ENCODE results near the gene DDX5. TPM values are rescaled to one million over a fixed set of nuclear protein-coding genes. Genes with fewer than 3 reads are reported as not detected.
"Not testable (repeated sequence)": the region's sequence is repeated elsewhere in the genome, so short reads cannot be mapped to it uniquely, and the experiment has no call there.

Gene DDX5
- total RNA-seq, 3 donors from 2014 or later: 464 to 736 (median 551) TPM

DNA sequence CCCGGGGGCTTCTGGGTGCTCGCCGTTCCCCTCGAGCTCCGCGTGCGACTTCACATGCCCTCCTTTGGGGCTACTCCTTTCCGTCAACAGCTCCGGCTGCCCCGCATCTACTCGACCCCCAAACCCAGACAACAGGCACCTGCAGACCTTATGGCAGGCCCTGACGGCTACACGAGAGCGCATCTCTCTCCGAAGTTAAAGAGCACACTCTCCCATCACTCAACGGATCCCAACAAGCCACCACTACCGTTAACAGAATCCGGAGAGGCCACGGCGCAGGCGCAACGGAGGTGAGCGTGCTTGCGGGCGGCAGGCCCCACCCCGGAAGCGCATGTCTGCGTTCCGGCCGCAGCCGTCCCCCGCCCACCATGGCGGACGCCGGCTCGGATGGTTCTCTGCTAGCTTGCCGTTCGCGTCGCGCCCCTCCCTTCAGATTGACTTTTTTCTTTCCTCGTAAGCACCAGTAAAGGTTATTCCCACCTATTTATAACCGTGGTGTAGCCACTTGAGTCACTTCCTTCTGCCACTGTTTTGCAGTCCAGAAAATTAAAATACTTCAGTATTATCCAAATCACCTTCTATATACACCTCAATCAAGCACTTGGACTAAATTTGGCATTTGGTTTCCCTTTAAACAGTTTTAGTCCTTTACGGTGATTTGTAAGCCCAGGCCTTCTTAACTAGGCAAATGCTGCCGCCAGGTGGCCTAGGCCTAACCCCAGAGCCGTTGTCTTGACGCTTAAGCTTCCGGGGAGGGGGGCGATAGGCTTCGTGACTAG is 9.1 kb downstream of the DDX5 start, which contains the start of gene POLG2:
Gene POLG2 (minus strand): TSS at position 269 of the 779 bp plus-strand sequence. CDS start 86 bp downstream, at position 183.
- peaks cover 25% of the 10 kb centered on the region for H3K36me3 ChIP-seq (ENCODE audit: low read depth)
- intact Hi-C loops (cut with DNase I, micrococcal nuclease): no loop called here
- H3K9me3 ChIP-seq: no peaks in the 10 kb centered on the region
- DNase-seq (peak; percentile 95 to 97 (median 96)), ATAC-seq (peak; percentile 97)
- peaks cover 48% of the 10 kb centered on the region for H3K4me1 ChIP-seq (ENCODE audit: low read depth)
- peak within 1 kb of the TSS; percentile 37 for H3K4me3 ChIP-seq
- TF ChIP-seq, protein P1, sequence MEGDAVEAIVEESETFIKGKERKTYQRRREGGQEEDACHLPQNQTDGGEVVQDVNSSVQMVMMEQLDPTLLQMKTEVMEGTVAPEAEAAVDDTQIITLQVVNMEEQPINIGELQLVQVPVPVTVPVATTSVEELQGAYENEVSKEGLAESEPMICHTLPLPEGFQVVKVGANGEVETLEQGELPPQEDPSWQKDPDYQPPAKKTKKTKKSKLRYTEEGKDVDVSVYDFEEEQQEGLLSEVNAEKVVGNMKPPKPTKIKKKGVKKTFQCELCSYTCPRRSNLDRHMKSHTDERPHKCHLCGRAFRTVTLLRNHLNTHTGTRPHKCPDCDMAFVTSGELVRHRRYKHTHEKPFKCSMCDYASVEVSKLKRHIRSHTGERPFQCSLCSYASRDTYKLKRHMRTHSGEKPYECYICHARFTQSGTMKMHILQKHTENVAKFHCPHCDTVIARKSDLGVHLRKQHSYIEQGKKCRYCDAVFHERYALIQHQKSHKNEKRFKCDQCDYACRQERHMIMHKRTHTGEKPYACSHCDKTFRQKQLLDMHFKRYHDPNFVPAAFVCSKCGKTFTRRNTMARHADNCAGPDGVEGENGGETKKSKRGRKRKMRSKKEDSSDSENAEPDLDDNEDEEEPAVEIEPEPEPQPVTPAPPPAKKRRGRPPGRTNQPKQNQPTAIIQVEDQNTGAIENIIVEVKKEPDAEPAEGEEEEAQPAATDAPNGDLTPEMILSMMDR (IDR thresholded peaks at IDR 0.05): no peak

DNA sequence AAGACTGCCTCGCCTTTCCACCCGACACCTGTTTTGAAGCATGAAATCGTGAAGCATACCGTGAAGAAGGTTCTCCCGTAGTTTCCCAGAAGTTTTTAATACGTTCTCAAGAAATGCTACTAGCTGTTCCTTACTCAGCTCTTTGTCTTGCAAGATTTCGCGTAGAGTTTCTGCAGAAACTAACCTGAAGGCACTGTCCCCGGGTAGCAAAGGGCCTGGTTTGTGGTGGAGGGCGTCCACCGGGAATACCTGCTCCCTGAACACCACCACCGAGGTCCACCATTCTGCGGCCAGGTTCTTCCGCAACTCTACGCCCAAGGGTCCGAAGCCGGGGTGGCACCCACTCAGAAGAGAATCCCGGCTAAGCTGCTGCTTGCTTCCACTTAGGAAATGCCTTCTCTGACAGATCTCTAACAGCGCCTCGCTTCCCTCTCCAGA is 9.7 kb downstream of the DDX5 start:
- H3K4me1 ChIP-seq (ENCODE audit: low read depth): peaks cover 48% of the 10 kb centered on the region

DNA sequence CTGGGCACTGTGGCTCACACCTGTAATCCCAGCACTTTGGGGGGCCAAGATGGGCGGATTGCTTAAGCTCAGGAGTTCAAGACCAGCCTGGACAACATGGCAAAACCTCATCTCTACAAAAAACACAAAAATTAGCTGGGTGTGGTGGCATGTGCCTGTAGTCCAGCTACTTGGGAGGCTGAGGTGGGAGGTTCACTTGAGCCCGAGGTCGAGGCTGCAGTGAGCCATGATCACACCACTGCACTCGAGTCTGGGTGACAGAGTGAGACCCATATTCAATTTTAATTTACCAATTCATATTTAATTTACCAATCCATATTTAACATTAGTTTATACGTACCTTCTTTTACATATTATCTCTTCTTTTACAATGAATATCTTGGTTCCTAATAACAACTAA is 10.8 kb downstream of the DDX5 start:
- H3K4me3 ChIP-seq; DNase-seq; intact Hi-C loops (cut with DNase I, micrococcal nuclease); H3K36me3 ChIP-seq (ENCODE audit: low read depth); H3K9me3 ChIP-seq; ATAC-seq: not testable (repeated sequence)
- H3K4me1 ChIP-seq (ENCODE audit: low read depth): peaks cover 42% of the 10 kb centered on the region

More for the DNA sequence above, 9.7 kb downstream of the DDX5 start:
- H3K36me3 ChIP-seq (ENCODE audit: low read depth): peaks cover 18% of the 10 kb centered on the region
- H3K4me3 ChIP-seq: peak overlapping the region; percentile 37
- no peak for DNase-seq
- intact Hi-C loops (cut with DNase I, micrococcal nuclease): no loop called here
- ATAC-seq: no peak
- TF ChIP-seq, protein P1 (IDR thresholded peaks at IDR 0.05): no peak
- H3K9me3 ChIP-seq: no peaks in the 10 kb centered on the region

DNA sequence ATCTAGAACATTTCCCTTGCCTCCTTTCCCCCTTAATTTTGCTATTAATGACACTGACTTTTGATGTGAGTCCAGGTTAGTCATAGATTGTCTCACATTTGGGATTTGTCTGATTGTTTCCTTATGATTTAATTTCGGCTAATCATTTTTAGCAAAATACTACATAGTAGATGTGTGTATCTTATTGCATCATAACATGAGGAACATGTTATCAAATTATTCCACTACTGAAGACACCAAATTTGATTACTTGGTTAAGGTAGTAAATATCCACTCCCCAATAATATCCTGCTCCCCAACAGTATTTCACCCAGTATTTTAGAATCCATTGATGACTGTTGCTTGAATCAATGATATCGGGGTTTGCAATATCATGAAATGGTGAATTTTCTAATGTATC is 12.0 kb downstream of the DDX5 start:
- peaks cover 34% of the 10 kb centered on the region for H3K4me1 ChIP-seq (ENCODE audit: low read depth)
- TF ChIP-seq, protein P1 (IDR thresholded peaks at IDR 0.05): no peak
- H3K9me3 ChIP-seq: no peaks in the 10 kb centered on the region
- H3K36me3 ChIP-seq (ENCODE audit: low read depth): peaks cover 6% of the 10 kb centered on the region
- H3K4me3 ChIP-seq: no peak overlapping the region
- no peak for ATAC-seq
- DNase-seq: no peak
- intact Hi-C loops (cut with DNase I, micrococcal nuclease): loop anchor here in 1 of 2 donors (5.0 kb wide), 1 partner anchor 72 kb away; no protein-coding TSS in a partner anchor

DNA sequence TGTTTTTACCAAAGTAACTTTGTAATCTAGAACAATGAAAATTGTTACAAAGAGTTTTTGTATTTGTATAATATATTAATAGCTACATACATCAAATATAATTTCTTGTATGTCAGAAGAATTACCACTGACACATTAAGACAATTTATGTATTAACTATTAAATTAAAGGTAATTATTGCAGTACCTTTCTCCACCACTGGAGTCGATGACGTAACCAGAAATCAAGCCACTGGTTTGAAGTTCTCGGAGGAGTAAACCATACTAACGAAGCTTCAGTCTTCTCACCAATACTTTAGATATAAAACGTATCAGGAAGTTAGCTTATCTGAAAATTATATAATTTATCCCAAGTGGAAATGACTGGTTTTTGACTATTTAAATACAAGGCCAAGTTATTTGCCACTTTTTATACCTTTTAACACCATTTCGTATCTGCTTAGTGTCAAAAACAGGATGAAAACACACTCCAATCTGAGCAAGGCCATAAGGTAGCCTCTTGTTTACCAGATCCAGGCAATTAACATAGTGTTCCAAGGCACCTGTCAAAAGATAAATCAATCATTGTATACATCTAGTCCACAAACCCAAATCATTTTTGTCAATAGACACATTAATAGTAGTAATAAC is 13.5 kb downstream of the DDX5 start:
- no peaks in the 10 kb centered on the region for H3K36me3 ChIP-seq (ENCODE audit: low read depth)
- intact Hi-C loops (cut with DNase I, micrococcal nuclease): loop anchor here in 1 of 2 donors (5.0 kb wide), 1 partner anchor 70 kb away; no protein-coding TSS in a partner anchor
- H3K4me1 ChIP-seq (ENCODE audit: low read depth): peaks cover 22% of the 10 kb centered on the region
- no peaks in the 10 kb centered on the region for H3K9me3 ChIP-seq
- TF ChIP-seq, protein P1 (IDR thresholded peaks at IDR 0.05): no peak
- ATAC-seq: no peak
- no peak overlapping the region for H3K4me3 ChIP-seq
- DNase-seq: no peak

DNA sequence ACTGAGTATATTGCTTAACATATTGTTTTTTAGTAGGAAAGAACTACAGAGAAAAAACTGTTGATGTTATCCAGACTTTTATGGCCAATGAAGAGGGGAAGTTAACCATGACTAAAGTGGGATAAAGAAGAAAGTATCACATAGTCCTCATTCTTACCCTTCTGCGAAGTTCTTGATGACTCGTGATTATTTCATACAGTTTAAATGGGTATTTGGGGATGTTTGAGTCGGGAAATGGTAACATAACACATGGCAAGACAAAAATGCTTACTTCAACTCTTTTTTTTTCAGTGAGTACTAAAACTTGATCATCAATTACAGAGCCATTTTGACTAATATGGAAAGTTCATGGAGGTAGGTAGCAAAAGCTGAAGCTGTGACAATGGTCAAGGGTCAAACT is 14.1 kb downstream of the DDX5 start:
- Histone ChIP-seq H3K4me1 (ENCODE audit: low read depth) (peaks cover 18% of the 10 kb centered on the region), H3K9me3 (no peaks in the 10 kb centered on the region), H3K4me3 (no peak overlapping the region), H3K36me3 (ENCODE audit: low read depth) (no peaks in the 10 kb centered on the region)
- DNase-seq (no peak), ATAC-seq (no peak)
- intact Hi-C loops (cut with DNase I, micrococcal nuclease): loop anchor here in 1 of 2 donors (5.0 kb wide), 1 partner anchor 70 kb away; no protein-coding TSS in a partner anchor
- TF ChIP-seq, protein P1 (IDR thresholded peaks at IDR 0.05): no peak

Measured in mucosa of descending colon (tissue), 3 donors.